HG03558 (cell line): ENCODE data around the gene AFG3L2.

Experiments
- ATAC-seq: cut with Tn5 transposase; IDR thresholded peaks from one replicate; pipeline ENCODE4 v1.9.1; 2021; ENCODE audit warnings: moderate number of reproducible peaks; ENCODE audit not compliant: unreplicated experiment; ENCODE audit errors: extremely low read depth

AFG3L2 gene

GRCh38 chr18:12283256-12283655, 93.8 kb downstream of the AFG3L2 start:
- ATAC-seq: no peak

- ATAC-seq: no peak
Observed at GRCh38 chr18:12282442-12283039, 94.5 kb downstream of the AFG3L2 start.

- no peak for ATAC-seq
Observed at GRCh38 chr18:12281861-12282260, 95.2 kb downstream of the AFG3L2 start.

GRCh38 chr18:12279781-12280531, 97.1 kb downstream of the AFG3L2 start:
- no peak for ATAC-seq
